Tibial nerve (tissue), 4 donors: Measurements from ENCODE around the gene MAP1A.

Source experiments
- CTCF ChIP-seq, 5 experiments: fragments of 200-600 bp in 3 of 5; fragments of 450-650 bp in 2 of 5; sonication (generic) in 3 of 5; IDR thresholded peaks; one replicate each; pipeline ENCODE4 v1.5.1; 2016 to 2019; ENCODE audit warnings: antibody characterized with exemption in 5 of 5, mild to moderate bottlenecking in 3 of 5, moderate library complexity in 2 of 5
- EP300 ChIP-seq, 2 donors: sonication (generic); formaldehyde crosslinking; IDR thresholded peaks; one replicate each; pipeline ENCODE4 v1.6.1; 2017; ENCODE audit warnings: antibody characterized with exemption in 2 of 2, mild to moderate bottlenecking in 1 of 2
- POLR2A ChIP-seq, 2 donors: fragments of 450-650 bp; IDR thresholded peaks; one replicate each; pipeline ENCODE4 v1.6.1; 2017; ENCODE audit warnings: antibody characterized with exemption in 2 of 2, mild to moderate bottlenecking in 2 of 2, moderate library complexity in 2 of 2

GRCh38 chr15:43520138-43520537 lies 2.7 kb downstream of the MAP1A start:
- TF ChIP-seq CTCF (IDR thresholded peaks at IDR 0.05) (no peak), POLR2A (IDR thresholded peaks at IDR 0.05) (no peak), EP300 (IDR thresholded peaks at IDR 0.05) (no peak)
